Measurements from ENCODE around the gene NOTCH1.

Gene NOTCH1

GRCh38 chr9:136530461-136531089, 15.3 kb downstream of the NOTCH1 start:
- no peak for DNase-seq

- DNase-seq = no peak
Measured at GRCh38 chr9:136529516-136530460, 16.1 kb downstream of the NOTCH1 start.

GRCh38 chr9:136528716-136529341, 17.0 kb downstream of the NOTCH1 start:
- no peak for DNase-seq

GRCh38 chr9:136527721-136528710, 17.8 kb downstream of the NOTCH1 start:
- DNase-seq = peak; percentile 50 to 62

DNA sequence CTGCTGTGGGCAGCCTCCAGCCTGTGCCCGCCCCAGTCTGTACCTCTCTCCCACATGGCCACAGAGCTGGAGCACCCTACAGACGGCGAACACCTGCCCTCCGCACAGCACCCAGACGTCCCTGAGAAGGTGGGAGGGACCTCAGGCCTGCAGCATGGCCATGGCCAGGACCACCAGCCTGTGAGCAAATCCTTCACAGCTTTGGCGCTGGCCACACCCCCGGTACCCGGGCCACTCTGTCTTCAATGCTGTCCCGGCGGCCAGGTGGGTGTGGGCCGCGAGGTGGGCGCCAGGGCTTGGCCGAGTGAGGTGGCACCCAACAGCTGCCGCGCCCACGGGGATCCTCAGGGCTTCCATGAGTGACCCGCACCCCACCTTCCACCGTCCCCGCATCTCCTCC, 18.7 kb downstream of the NOTCH1 start:
- DNase-seq = no peak

- peak in 1 of 2 experiments; percentile 62 for DNase-seq
Measured at GRCh38 chr9:136526625-136527066, 19.2 kb downstream of the NOTCH1 start.

DNA sequence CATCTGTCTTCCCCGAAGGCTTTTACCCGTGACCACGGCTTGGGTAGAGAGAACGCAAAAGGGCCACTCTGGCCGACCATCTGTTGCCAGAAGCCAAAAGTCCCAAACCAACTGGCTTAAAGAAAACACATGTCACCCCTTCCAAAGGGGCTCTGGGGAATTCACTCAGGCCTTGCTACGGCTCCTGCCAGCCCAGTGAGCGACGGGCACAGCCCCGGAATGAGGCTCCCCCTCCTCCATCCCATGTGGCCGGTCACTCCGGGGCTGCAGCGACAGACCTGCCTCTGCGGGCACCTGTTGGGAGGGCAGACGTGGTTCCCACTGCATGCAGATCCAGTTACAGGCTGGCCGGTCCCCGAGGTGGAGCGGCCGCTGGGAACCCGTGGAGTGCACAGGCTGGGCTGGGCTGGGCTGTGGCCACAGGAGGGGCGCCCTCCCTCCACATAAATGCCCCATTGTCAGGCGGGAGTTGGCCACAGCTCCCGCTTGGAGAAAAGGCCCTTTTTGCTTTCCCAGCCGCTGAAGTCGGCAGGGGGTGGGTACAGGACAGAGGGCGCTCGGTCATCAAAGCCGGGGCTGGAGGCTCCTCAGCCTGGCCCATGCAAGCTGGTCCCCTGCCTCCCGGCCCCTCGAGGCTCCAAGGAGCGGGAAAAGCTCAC, 19.9 kb downstream of the NOTCH1 start:
- DNase-seq = no peak

DNA sequence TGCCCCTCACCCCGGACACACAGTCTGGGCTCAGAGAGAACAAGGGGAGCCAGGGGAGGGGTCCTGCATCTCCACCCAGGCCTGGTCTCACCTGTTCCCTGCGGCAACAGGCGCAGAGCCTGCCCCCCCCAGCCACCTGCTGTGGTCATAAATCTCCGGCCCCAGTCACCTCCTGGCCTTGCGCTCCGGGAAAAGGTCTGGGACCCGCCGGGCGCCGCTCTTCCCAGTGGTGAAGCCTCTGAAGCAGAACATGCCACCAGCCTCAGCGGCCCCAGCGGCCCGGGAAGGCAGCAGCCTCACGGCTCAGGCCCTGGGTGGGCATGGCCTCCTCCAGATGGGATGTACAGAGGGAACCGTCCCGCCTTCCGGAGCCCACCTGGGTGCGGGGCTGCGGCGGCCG, 20.6 kb downstream of the NOTCH1 start:
- no peak for DNase-seq

DNA sequence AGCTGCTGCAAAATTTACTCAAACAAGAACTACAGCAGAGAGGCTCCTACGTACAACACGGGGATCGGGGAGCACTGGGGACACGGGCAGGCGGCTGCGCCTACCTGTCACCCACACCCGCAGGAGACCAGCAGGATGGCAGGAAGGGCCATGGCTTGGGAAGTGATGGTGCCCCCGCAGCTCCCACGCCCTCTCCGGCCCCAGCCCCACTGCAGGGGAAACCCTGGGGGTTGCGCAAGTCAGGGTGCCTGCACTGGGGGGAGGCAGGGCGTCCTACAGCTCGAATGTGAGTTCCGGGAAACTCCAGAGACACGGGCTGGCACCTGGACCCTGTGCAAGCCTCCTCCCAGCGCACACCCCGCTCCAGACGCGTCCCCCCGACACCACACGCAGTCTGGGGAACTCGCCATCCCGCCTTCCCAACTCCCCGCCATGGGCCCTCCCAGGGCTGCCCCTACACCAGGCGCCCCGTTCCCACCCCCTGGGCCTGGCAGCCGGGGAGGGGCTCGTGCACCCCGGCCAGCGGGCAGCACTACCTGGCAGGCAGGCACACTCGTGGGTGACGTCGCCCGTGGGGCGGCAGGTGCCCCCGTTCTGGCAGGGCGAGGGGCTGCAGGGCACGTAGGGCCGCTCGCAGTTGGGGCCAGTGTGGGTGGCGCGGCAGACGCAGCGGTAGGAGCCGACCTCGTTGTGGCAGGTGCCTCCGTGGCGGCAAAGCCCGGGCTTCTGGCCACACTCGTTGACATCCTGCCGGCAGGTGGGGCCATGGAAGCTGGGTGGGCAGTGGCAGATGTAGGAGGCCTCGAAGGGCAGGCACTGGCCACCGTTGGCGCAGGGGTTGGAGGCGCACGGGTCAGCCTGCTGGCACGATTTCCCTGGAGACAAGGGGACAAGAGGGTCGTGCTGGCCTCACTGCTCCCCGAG, 23.3 kb downstream of the NOTCH1 start:
- DNase-seq = no peak

GRCh38 chr9:136521537-136521936, 24.3 kb downstream of the NOTCH1 start:
- DNase-seq = no peak

GRCh38 chr9:136520053-136520540, 25.8 kb downstream of the NOTCH1 start:
- no peak for DNase-seq

- no peak for DNase-seq
Measured at GRCh38 chr9:136519263-136520052, 26.4 kb downstream of the NOTCH1 start.

DNA sequence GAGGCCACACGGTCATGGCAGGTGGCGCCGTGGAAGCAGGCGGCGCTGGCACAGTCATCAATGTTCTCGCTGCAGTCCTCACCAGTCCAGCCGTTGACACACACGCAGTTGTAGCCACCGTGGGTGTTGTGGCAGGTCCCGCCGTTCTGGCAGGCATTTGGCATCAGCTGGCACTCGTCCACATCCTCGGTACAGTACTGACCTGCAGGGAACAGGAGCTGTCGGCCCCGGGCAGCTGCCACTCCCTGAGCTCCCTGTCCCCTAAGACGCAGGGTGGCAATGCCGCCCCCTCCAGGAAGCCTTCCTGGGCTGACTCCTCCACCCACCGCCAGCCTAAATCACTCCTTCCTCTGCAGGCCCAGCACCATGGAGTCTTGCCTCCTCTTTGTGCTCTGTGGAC, 27.2 kb downstream of the NOTCH1 start:
- DNase-seq = no peak

- DNase-seq = no peak
Measured at GRCh38 chr9:136517950-136518349, 27.9 kb downstream of the NOTCH1 start.

GRCh38 chr9:136517012-136517743, 28.7 kb downstream of the NOTCH1 start:
- no peak for DNase-seq

- no peak for DNase-seq
Measured at GRCh38 chr9:136516191-136516654, 29.6 kb downstream of the NOTCH1 start.

- no peak for DNase-seq
Measured at GRCh38 chr9:136515276-136515675, 30.6 kb downstream of the NOTCH1 start.

- no peak for DNase-seq
Measured at GRCh38 chr9:136514022-136514714, 31.7 kb downstream of the NOTCH1 start.

All from NCI-H2081 (cell line).